Stromal cell of bone marrow (primary cell): ENCODE results near the gene UTP11.
"Not testable (repeated sequence)": the region's sequence is repeated elsewhere in the genome, so short reads cannot be mapped to it uniquely, and the experiment has no call there.

Experiments
- DNase-seq: peaks from one replicate; pipeline ENCODE4 v3.0.0-alpha.2; 2012; ENCODE audit warnings: low read depth

UTP11 gene

GRCh38 chr1:38012363-38013226, at the start of gene UTP11:
UTP11 (plus strand) TSS chr1:38012734; CDS start chr1:38012803, 69 bp downstream.
- DNase-seq, result peak; percentile 99

- DNase-seq, result not testable (repeated sequence)
These were observed 48.4 kb upstream of the UTP11 start for GRCh38 chr1:37964106-37964505.

- no peak for DNase-seq
These were observed 47.2 kb upstream of the UTP11 start for GRCh38 chr1:37965301-37965700.

GRCh38 chr1:37973684-37974083, 38.9 kb upstream of the UTP11 start:
- DNase-seq, result not testable (repeated sequence)

- no peak for DNase-seq
These were observed 38.0 kb upstream of the UTP11 start for GRCh38 chr1:37974567-37974966.

GRCh38 chr1:37975083-37975482, 37.5 kb upstream of the UTP11 start:
- DNase-seq, result peak; percentile 47

- DNase-seq, result no peak
These were observed 34.0 kb upstream of the UTP11 start for GRCh38 chr1:37978541-37978940.

GRCh38 chr1:37983546-37983945, 29.0 kb upstream of the UTP11 start:
- DNase-seq, result no peak

- DNase-seq, result no peak
These were observed 24.9 kb upstream of the UTP11 start for GRCh38 chr1:37987679-37988078.

- DNase-seq, result no peak
These were observed 23.1 kb upstream of the UTP11 start for GRCh38 chr1:37989361-37989930.

- no peak for DNase-seq
These were observed 17.5 kb upstream of the UTP11 start for GRCh38 chr1:37994886-37995566.

- DNase-seq, result peak; percentile 88
These were observed 16.7 kb upstream of the UTP11 start for GRCh38 chr1:37995751-37996345.

GRCh38 chr1:37997256-37998088, 15.1 kb upstream of the UTP11 start:
- DNase-seq, result no peak

- no peak for DNase-seq
These were observed 14.3 kb upstream of the UTP11 start for GRCh38 chr1:37998089-37998808.

- no peak for DNase-seq
These were observed 13.6 kb upstream of the UTP11 start for GRCh38 chr1:37998913-37999429.

GRCh38 chr1:37999430-38000232, 12.9 kb upstream of the UTP11 start:
- DNase-seq, result no peak

- DNase-seq, result no peak
These were observed 12.4 kb upstream of the UTP11 start for GRCh38 chr1:38000233-38000528.

- DNase-seq, result peak; percentile 58
These were observed 11.7 kb upstream of the UTP11 start for GRCh38 chr1:38000529-38001455.
